Measurements from ENCODE around the gene IL22RA2.

IL22RA2 gene

DNA sequence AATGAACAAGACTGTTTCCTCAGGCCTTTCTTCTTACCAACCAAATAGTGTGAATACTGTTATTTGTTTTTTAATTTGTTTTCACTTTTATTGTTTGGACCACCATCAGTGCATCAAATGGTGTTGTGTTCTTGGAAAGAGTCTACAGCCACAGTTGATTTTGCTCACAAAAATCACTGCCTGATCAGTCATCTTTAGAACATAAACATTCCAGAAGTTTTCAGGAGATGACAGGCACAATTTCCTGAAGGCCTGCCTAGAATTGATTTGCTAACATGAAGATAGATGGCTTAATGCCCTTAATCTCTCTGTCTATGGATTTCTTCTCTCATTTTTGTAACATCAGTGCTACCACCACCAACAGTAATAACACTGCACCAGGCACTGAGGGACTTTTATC is 13.5 kb downstream of the IL22RA2 start:
- no peak for DNase-seq (ENCODE audit: low read depth)
- TF ChIP-seq, protein P1, sequence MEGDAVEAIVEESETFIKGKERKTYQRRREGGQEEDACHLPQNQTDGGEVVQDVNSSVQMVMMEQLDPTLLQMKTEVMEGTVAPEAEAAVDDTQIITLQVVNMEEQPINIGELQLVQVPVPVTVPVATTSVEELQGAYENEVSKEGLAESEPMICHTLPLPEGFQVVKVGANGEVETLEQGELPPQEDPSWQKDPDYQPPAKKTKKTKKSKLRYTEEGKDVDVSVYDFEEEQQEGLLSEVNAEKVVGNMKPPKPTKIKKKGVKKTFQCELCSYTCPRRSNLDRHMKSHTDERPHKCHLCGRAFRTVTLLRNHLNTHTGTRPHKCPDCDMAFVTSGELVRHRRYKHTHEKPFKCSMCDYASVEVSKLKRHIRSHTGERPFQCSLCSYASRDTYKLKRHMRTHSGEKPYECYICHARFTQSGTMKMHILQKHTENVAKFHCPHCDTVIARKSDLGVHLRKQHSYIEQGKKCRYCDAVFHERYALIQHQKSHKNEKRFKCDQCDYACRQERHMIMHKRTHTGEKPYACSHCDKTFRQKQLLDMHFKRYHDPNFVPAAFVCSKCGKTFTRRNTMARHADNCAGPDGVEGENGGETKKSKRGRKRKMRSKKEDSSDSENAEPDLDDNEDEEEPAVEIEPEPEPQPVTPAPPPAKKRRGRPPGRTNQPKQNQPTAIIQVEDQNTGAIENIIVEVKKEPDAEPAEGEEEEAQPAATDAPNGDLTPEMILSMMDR (IDR thresholded peaks at IDR 0.05; ENCODE audit: control insufficient read depth, extremely low read depth, insufficient read depth), result no peak
- no peak overlapping the region for H3K4me3 ChIP-seq (ENCODE audit: low read depth, low read length)

DNA sequence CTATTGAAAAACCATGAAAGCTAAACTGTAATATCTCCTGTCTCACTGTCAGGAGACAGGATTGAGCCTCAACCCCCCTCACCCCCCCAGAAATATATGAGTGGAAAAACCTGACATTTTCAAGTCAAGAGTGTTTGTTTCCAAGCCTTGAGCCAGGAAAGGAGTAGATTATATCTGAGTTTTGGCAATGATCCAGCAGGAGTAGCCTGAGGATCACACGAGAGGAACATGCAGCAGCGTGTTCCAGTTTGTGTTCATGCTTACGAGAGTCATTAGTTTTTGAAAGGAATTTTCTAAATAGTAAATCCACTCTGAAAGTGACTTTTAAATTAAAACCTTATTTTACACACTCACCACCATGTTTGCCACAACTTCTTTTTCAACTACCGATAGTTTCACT is 15.8 kb downstream of the IL22RA2 start:
- H3K4me3 ChIP-seq (ENCODE audit: low read depth, low read length), result no peak overlapping the region
- peak; percentile 47 for DNase-seq (ENCODE audit: low read depth)
- TF ChIP-seq, protein P1 (IDR thresholded peaks at IDR 0.05; ENCODE audit: control insufficient read depth, extremely low read depth, insufficient read depth), result no peak

DNA sequence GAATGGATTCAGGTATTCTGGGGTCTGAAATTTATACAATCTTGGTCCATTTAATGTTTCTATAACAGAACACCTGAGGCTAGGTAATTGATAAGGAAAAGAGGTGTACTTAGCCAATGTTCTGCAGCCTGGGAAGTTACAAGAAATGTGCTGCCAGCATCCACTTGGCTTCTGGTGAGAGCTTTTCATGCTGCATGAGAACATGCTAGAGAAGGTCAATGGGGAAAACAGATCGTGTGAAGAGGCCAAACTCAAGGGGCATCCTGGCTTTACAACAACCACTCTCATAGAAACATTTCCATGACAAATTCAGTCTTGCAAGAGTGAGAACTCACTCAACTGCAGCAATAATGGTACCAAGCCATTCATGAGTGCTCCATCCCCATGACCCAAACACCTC is 16.8 kb downstream of the IL22RA2 start:
- no peak for DNase-seq (ENCODE audit: low read depth)
- TF ChIP-seq, protein P1 (IDR thresholded peaks at IDR 0.05; ENCODE audit: control insufficient read depth, extremely low read depth, insufficient read depth), result no peak
- H3K4me3 ChIP-seq (ENCODE audit: low read depth, low read length), result no peak overlapping the region

DNA sequence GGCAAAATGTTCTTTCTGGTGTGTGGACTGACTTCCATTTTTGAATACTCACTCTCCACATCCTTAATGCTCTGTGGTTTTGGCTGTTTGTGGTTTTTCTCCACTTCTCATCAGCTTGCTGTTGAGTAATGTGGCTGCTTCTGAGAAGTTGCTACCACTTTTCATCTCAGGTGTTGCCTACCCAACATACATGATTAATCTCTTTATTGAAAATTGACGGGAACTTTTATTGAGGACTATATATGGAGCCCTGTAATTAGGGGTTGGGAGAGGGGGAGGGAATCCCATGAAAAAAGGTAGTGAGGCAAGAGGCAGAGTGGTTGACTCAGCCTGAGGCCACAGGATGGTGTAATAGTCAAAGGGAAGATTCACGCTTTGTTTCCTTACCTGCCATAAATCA is 17.6 kb downstream of the IL22RA2 start:
- H3K4me3 ChIP-seq (ENCODE audit: low read depth, low read length), result no peak overlapping the region
- TF ChIP-seq, protein P1 (IDR thresholded peaks at IDR 0.05; ENCODE audit: control insufficient read depth, extremely low read depth, insufficient read depth), result no peak
- no peak for DNase-seq (ENCODE audit: low read depth)

DNA sequence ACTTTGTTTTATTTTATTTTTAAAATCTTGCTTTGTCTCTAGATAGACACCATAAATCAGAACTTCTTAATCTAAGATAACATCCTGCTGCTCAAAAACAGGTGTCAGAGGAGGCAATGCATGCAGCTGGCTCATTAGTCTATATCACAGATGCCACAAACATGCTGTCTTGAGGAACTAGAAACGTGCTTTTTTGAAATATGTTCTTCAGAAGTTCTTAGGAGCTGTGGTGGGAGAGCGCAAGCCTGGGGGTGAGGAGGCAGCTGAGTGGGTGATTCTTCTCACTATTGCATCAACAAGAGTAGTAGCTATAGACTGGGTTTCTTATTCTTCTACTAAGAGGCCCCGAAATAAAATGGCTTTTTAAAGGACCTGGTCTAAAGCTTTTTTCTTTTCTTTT is 23.4 kb downstream of the IL22RA2 start:
- no peak overlapping the region for H3K4me3 ChIP-seq (ENCODE audit: low read depth, low read length)
- TF ChIP-seq, protein P1 (IDR thresholded peaks at IDR 0.05; ENCODE audit: control insufficient read depth, extremely low read depth, insufficient read depth), result no peak
- no peak for DNase-seq (ENCODE audit: low read depth)

DNA sequence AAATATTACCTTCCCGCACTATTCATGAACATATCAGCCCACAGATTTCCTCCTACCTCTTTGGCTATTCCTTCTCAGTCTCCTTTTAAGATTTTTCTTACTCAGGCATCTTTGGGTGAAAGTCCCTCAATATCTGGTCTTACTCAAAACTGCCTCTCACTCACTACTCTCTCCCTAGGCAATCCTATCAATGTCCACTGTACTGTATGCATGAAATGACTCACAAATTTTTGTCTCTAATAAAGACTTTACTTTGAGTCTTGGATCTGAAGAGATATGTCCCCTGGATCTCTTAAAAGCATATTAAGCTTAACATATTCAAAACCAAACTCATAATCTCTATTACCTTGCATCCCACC is 24.4 kb downstream of the IL22RA2 start:
- TF ChIP-seq, protein P1 (IDR thresholded peaks at IDR 0.05; ENCODE audit: control insufficient read depth, extremely low read depth, insufficient read depth), result no peak
- no peak overlapping the region for H3K4me3 ChIP-seq (ENCODE audit: low read depth, low read length)
- no peak for DNase-seq (ENCODE audit: low read depth)

DNA sequence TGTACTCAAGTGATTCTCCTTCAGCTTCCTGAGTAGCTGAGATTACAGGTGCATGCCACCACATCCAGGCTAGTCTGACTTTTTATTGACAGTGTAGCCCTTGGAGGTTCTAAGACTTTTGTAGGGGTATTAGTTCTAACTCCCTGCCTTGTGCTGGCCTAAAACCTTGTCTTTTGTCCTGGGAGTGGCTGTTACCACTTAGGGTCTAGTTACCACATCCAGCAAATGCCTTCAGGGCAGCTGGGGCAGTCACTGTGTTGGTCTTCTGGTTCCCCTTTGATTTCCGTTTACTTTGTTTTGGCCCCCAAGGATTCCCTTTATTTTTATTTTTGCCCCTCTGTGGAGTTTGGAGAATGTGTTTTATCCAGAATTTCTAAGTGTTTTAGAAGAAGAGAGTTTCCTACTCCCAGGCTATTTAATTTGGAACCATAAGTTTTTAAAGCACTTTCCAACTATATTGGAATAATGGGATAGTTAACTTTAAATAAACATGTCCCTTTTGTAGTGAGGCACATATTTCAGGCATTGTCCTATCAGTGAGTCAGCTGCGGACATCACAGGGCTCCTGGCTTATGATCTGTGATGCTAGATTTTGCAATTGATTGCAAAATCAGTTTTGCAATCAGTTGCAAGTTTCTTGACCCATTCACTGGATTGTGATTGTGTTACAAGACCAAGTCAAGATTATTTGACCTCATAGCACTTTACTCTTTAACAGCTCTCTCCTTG is 25.0 kb downstream of the IL22RA2 start:
- no peak for DNase-seq (ENCODE audit: low read depth)
- TF ChIP-seq, protein P1 (IDR thresholded peaks at IDR 0.05; ENCODE audit: control insufficient read depth, extremely low read depth, insufficient read depth), result no peak
- no peak overlapping the region for H3K4me3 ChIP-seq (ENCODE audit: low read depth, low read length)
